Measurements from ENCODE around the gene ST6GALNAC5. TPM values are rescaled to one million over a fixed set of nuclear protein-coding genes. Genes with fewer than 3 reads are reported as not detected.

The ST6GALNAC5 gene
- total RNA-seq, 2 experiments from 2014 or later = not detected

DNA sequence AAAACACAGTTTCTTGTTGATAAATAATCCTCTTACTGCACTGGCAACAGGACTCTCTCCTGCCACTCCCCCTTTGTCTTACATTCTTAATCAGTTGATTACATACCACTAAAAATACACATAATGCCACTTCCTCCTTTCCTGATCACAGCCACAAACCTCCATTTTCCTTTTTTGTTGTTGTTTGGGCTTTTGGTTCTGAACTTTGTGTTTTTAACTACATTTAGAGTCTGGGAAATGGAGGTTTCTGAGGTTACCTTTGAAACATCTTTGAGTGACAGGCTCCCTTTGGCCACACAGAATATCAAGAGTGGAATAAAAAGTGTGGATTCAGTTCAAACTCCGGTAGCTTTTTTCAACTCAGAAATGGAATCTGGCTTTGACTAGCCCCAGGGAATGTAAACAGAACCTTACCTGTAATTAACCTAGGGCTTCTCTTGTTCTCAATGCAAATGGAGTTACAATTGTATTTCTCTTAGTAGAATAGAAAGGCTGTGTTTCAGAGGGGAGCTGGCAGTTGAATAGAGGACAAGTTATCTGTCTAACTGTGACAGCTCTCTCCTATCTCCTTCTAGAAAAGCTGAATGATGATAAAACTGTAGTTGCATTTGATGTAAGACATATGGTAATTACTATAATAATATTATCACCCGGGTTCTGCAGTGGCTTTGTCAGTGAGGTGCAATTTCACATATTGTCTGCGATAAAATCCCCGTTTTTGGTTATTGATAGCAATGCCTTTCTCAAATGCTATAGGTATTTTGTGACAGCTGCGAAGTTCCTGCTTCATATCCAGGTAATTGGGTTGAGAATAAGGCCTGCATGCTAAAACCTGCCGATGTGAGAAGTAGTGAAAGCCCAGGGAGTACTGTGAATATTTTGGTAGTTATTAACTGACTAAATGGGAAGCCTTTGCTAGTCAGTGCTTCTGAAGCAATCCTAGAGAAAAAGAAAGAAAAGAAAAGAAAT, 66.9 kb downstream of the ST6GALNAC5 start:
- Mint-ChIP-seq H3K4me1 (peaks cover 2% of the 10 kb centered on the region), H3K36me3 (no peaks in the 10 kb centered on the region), H3K4me3 (no peak overlapping the region), H3K27me3 (no peaks in the 10 kb centered on the region), H3K9me3 (ENCODE audit: low read depth) (no peaks in the 10 kb centered on the region), H3K27ac (no peak overlapping the region)
- DNase-seq (no peak), ATAC-seq (no peak)
- CTCF ChIA-PET = no interaction called here

DNA sequence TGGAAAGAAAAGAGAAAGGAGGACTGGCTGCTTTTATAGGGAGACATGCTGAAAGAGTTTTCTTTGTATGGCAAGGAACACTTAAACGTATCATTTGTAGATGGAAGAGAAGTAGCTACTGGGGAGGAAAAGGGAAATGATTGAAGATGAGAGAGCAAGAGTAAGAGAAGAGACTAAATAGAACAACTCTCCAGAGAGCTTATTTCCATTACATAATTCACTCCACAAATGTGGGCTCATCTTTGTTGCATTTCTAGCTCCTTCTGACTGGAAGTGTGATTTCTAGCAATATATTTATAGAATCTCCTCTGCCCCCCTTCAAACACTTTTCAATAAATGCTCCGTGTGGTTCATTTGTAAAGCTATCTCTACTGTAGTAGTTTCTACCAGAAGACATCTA, 71.0 kb downstream of the ST6GALNAC5 start:
- H3K27me3 Mint-ChIP-seq = no peaks in the 10 kb centered on the region
- no peak overlapping the region for H3K4me3 Mint-ChIP-seq
- no peak overlapping the region for H3K27ac Mint-ChIP-seq
- no peaks in the 10 kb centered on the region for H3K9me3 Mint-ChIP-seq (ENCODE audit: low read depth)
- no peak for ATAC-seq
- no peak for DNase-seq
- CTCF ChIA-PET = no interaction called here
- H3K36me3 Mint-ChIP-seq = no peaks in the 10 kb centered on the region
- peaks cover 2% of the 10 kb centered on the region for H3K4me1 Mint-ChIP-seq

DNA sequence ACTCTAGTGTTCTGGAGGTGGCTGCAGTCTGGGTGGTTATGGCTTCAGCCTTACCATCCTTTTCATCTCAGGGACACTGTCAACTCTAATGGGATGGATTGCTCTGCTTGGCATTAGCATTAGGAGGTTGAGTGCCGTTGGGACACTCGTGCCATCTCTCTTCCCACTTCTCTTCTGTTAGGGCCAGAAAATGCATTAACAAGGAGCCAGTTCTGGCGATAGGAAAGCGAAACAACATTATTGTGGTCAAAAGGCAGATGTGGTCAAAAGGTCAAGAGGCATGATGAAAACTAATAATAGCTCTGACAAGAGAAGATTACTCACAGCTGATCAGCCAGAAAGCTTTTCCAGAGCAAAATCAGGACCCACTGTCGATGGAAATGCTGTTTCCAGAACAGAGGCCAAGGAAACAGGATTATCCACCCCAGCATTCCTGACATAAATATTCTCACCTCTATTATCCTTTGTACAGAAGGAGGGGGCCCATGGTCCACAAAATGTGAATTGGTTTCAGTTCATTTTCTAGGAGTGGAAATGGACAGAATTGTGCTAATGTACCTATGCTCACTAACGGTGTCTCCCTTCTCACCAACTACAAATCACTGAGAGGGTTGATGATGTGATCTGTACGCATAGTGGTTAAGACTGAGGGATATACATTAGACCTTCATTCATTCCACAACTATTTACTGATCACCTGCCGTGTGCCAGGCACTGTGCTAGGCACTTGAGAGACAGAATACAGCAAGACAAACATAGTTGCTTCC, 72.0 kb downstream of the ST6GALNAC5 start:
- H3K4me1 Mint-ChIP-seq = no peaks in the 10 kb centered on the region
- H3K36me3 Mint-ChIP-seq = no peaks in the 10 kb centered on the region
- H3K27me3 Mint-ChIP-seq = no peaks in the 10 kb centered on the region
- DNase-seq (no peak), ATAC-seq (no peak)
- H3K4me3 Mint-ChIP-seq = no peak overlapping the region
- no peaks in the 10 kb centered on the region for H3K9me3 Mint-ChIP-seq (ENCODE audit: low read depth)
- H3K27ac Mint-ChIP-seq = no peak overlapping the region
- CTCF ChIA-PET = no interaction called here

DNA sequence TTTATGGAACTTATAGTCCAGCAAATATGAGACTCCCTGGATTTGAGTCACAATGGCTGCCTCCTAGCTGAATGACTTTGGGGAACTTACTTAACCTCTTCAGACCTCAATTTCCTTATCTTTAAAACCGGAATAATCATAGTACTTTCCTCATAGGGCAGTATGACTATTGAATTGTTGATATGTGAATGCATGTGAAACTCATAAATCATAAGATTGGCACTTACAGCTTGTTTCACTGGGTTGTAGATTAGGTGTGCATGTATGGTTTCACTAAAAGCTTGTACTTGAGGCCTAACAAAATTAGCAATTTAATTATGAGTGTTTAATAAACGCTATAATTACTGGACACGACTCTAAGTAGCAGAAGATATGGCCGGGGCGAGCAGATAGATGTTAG, 72.5 kb downstream of the ST6GALNAC5 start:
- CTCF ChIA-PET = no interaction called here
- Mint-ChIP-seq H3K36me3 (no peaks in the 10 kb centered on the region), H3K27me3 (no peaks in the 10 kb centered on the region), H3K4me3 (no peak overlapping the region), H3K27ac (no peak overlapping the region), H3K9me3 (ENCODE audit: low read depth) (no peaks in the 10 kb centered on the region), H3K4me1 (no peaks in the 10 kb centered on the region)
- DNase-seq = no peak
- no peak for ATAC-seq

DNA sequence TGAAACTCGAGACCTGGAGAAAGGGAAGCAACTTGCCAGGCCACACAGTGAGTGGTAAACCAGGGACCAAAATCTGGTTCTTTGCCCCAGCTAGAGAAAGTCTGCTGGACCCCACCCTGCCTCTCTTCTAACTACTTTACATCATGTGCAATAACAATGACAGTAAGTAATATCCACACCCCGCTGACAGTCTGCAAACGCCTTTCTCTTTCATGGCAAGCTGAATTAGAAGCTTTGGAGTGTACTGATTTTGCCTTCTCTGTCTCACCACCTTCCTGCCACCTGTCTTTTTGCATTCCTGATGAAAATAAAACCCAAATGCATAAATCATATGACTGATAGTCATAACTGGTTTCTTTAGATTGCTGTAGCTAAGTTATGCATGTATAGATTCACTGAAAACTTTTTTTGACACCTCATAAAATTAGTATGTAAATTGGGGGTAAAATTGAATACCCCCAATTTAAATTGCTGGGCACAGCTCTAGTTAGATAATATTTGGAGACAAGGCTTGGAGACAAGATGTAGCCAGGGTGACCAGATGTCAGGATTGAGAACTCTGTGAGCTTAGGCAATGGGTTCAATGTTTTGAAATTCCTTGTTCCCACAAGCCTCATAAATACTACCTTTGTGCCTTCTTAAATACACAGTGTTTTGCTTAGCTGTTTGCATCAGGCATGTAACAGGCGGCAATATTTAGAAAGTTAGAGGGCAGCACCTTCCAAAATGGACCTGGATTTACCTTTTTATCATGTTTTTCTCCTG, 73.5 kb downstream of the ST6GALNAC5 start:
- CTCF ChIA-PET = no interaction called here
- no peak for DNase-seq
- no peak for ATAC-seq
- Mint-ChIP-seq H3K4me3 (no peak overlapping the region), H3K27me3 (no peaks in the 10 kb centered on the region), H3K27ac (no peak overlapping the region), H3K36me3 (no peaks in the 10 kb centered on the region), H3K9me3 (ENCODE audit: low read depth) (no peaks in the 10 kb centered on the region), H3K4me1 (no peaks in the 10 kb centered on the region)

DNA sequence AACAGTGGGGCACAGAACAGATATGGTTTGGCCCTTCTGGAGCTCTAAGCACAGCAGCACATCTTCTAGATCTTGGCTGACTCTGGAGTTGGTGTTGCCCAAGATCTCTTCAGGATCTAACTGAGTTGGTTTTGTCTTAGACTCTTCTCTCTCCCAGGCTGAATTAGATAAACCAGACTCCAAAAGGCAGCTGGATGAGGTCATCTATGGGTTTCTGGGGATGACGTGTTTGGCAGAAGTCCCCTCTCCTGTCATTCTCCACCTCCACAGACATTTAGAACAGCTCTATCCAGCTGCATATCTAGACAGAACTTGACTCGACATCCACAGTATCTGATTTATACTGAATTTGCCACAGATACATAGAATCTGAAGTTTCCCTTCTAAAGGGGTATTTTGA, 75.3 kb downstream of the ST6GALNAC5 start:
- H3K27me3 Mint-ChIP-seq = no peaks in the 10 kb centered on the region
- no peak overlapping the region for H3K4me3 Mint-ChIP-seq
- DNase-seq (no peak), ATAC-seq (no peak)
- no peaks in the 10 kb centered on the region for H3K9me3 Mint-ChIP-seq (ENCODE audit: low read depth)
- no peak overlapping the region for H3K27ac Mint-ChIP-seq
- H3K4me1 Mint-ChIP-seq = no peaks in the 10 kb centered on the region
- CTCF ChIA-PET = no interaction called here
- H3K36me3 Mint-ChIP-seq = no peaks in the 10 kb centered on the region

DNA sequence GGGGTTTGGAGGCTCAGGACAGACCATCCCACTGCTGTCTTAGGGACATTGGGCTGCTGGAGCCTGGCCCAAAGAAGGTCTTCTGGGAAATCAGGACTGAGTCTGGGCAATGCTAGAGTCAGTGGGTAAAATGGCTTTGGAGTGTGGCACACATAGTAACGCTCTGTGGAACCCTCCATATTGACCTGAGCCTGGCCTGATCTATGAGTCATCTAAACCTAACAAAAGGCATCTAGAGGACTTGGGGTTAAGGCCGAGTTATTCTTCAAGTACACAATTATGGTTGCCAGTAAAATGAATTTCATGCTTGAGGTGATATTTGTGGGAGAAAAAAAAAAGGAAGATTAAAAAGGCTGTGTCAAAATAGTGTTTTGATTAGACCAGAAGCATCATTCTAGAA, 77.7 kb downstream of the ST6GALNAC5 start:
- Mint-ChIP-seq H3K27ac (no peak overlapping the region), H3K36me3 (no peaks in the 10 kb centered on the region), H3K4me3 (no peak overlapping the region), H3K4me1 (no peaks in the 10 kb centered on the region), H3K9me3 (ENCODE audit: low read depth) (no peaks in the 10 kb centered on the region), H3K27me3 (no peaks in the 10 kb centered on the region)
- no peak for DNase-seq
- no peak for ATAC-seq
- CTCF ChIA-PET = no interaction called here

DNA sequence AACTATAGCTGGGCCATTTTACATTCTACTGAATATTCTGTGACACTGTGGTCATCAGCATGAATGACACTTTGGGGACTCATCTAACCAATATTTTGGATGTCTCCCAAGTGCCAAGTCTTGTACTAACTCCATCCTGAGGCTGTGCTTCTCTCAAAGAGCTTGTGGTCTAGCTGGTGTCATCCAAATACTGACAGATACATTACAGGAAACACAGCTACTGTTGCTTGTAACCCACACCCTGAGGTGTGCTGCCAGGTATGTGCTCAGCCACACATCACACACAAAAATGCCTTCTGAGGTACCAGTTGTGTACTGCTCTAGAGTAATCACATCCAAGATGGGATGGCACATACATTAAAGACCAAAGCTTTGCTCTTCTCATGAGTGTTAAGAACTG, 81.6 kb downstream of the ST6GALNAC5 start:
- Mint-ChIP-seq H3K36me3 (no peaks in the 10 kb centered on the region), H3K9me3 (ENCODE audit: low read depth) (no peaks in the 10 kb centered on the region), H3K27ac (no peak overlapping the region), H3K4me3 (no peak overlapping the region), H3K27me3 (peaks cover 2% of the 10 kb centered on the region), H3K4me1 (no peaks in the 10 kb centered on the region)
- CTCF ChIA-PET = no interaction called here
- no peak for DNase-seq
- ATAC-seq = no peak

DNA sequence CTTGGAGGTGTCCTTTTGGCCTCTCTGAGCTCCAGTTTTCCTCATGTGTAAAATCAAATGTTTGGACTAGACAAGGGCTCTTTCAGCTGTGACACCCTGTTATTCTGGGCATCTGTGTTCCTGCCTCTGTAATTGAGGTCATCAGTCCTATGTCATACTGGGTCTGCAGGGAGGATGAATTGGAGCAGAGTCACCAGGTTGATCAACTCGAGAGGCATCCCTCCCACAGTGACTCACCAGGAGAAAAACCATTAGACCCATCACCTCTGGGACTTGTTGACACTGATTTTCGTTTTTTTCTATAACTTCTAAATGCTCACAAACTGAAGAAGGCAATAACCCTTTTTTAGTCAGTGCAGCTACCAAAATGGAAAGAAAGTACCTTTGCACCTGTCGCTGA, 82.2 kb downstream of the ST6GALNAC5 start:
- DNase-seq (no peak), ATAC-seq (no peak)
- no peaks in the 10 kb centered on the region for H3K4me1 Mint-ChIP-seq
- no peaks in the 10 kb centered on the region for H3K36me3 Mint-ChIP-seq
- no peaks in the 10 kb centered on the region for H3K9me3 Mint-ChIP-seq (ENCODE audit: low read depth)
- CTCF ChIA-PET = no interaction called here
- H3K4me3 Mint-ChIP-seq = no peak overlapping the region
- peaks cover 2% of the 10 kb centered on the region for H3K27me3 Mint-ChIP-seq
- no peak overlapping the region for H3K27ac Mint-ChIP-seq

DNA sequence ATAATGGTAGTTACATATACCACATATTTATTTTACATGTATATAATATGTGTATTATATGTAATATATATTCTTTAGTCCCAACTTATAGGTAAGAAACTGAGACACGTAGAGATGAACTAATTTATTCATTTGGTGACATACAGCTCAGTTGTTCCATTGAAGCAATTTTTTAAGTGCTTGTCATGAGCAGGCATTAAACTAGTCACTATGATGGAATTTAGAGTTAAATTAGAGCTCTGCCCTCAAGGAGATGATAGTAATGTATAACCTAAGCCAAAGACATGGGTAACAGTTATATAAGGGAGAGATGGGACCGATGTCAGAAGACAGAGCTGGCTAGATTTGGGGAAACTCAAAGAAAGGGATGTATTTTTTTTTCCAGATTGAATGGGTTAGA, 83.0 kb downstream of the ST6GALNAC5 start:
- H3K27me3 Mint-ChIP-seq = peaks cover 2% of the 10 kb centered on the region
- CTCF ChIA-PET = no interaction called here

DNA sequence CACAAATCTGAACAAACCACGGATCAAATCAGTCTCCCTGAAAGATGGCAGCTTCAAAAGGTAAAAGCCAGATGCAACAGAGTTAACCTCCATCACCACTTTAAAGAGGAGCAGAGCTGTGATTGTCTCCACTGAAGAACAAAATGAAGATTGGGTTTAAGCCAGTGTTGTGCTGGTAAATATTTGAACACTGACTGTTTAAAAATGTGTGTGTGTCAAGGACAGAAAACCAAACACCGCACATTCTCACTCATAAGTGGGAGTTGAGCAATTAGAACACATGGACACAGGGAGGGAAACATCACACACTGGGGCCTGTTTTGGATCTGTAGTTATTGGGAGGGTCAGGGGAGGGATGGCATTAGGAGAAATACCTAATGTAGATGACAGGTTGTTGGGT, 83.9 kb downstream of the ST6GALNAC5 start:
- H3K27ac Mint-ChIP-seq = no peak overlapping the region
- ATAC-seq = no peak
- H3K4me1 Mint-ChIP-seq = no peaks in the 10 kb centered on the region
- no peak for DNase-seq
- CTCF ChIA-PET = no interaction called here
- H3K27me3 Mint-ChIP-seq = peaks cover 2% of the 10 kb centered on the region
- H3K36me3 Mint-ChIP-seq = no peaks in the 10 kb centered on the region
- no peak overlapping the region for H3K4me3 Mint-ChIP-seq
- no peaks in the 10 kb centered on the region for H3K9me3 Mint-ChIP-seq (ENCODE audit: low read depth)

More for the DNA sequence above, 83.0 kb downstream of the ST6GALNAC5 start:
- no peaks in the 10 kb centered on the region for H3K9me3 Mint-ChIP-seq (ENCODE audit: low read depth)
- ATAC-seq = no peak
- H3K4me1 Mint-ChIP-seq = no peaks in the 10 kb centered on the region
- H3K27ac Mint-ChIP-seq = no peak overlapping the region
- no peak overlapping the region for H3K4me3 Mint-ChIP-seq
- DNase-seq = no peak
- no peaks in the 10 kb centered on the region for H3K36me3 Mint-ChIP-seq

DNA sequence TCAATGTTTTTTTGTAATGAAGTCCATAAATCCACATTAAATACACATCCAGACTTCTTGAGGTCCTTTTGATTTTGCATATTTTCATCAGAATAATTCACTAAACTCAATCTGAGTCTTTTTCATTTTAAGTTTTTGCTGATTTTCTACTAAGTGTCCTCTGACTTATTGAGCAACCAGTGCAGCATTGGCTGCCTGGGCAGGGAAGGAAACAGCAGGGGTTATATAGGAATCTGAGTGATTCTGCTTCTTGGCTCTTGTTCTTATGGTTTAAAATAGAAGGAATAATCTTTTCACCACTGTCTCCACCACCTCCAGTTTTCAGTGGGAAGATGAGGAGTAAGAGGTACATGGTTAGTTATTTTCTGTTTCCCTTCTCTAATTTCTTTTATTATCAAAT, 88.4 kb downstream of the ST6GALNAC5 start:
- H3K4me1 Mint-ChIP-seq = no peaks in the 10 kb centered on the region
- peaks cover 2% of the 10 kb centered on the region for H3K27me3 Mint-ChIP-seq

DNA sequence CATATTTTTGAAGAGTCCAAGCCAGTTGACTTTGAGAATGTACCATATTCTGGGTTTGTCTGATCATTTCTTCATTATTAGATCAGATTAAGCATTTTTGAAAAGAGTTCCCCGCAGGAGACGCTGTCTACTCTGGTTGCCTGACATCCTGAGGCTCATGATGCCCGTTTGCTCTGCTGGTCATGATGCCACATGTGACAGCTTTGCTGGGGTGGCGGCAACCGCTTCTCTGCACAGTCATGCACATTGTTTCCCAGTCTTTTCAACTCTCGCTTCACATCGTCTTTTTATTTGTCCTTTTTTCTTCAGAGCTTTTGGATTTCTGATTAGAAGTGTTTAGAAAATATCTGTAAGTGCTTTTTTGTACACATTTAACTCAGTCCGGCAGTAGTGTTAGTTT, 90.7 kb downstream of the ST6GALNAC5 start:
- DNase-seq = no peak
- H3K4me1 Mint-ChIP-seq = no peaks in the 10 kb centered on the region

More for the DNA sequence above, 88.4 kb downstream of the ST6GALNAC5 start:
- DNase-seq (no peak), ATAC-seq (no peak)
- no peaks in the 10 kb centered on the region for H3K36me3 Mint-ChIP-seq
- CTCF ChIA-PET = no interaction called here
- no peak overlapping the region for H3K4me3 Mint-ChIP-seq
- no peaks in the 10 kb centered on the region for H3K9me3 Mint-ChIP-seq (ENCODE audit: low read depth)
- H3K27ac Mint-ChIP-seq = no peak overlapping the region

More for the DNA sequence above, 90.7 kb downstream of the ST6GALNAC5 start:
- Mint-ChIP-seq H3K27ac (no peak overlapping the region), H3K36me3 (no peaks in the 10 kb centered on the region), H3K27me3 (peaks cover 4% of the 10 kb centered on the region), H3K9me3 (ENCODE audit: low read depth) (no peaks in the 10 kb centered on the region), H3K4me3 (no peak overlapping the region)
- no peak for ATAC-seq
- CTCF ChIA-PET = no interaction called here

All from activated CD8-positive, alpha-beta memory T cell treated with anti-CD3 and anti-CD28 coated beads, Interleukin-2, amount 10 ng/mL, durations not matched to agents 7 days and 5 days (primary cell).